ENCODE results near the gene RPL7L1. TPM values are rescaled to one million over a fixed set of nuclear protein-coding genes. Genes with fewer than 3 reads are reported as not detected.

The RPL7L1 gene
- total and polyA plus RNA-seq, 7 experiments from 2014 or later = 65.6 to 91.7 (median 78.1) TPM

DNA sequence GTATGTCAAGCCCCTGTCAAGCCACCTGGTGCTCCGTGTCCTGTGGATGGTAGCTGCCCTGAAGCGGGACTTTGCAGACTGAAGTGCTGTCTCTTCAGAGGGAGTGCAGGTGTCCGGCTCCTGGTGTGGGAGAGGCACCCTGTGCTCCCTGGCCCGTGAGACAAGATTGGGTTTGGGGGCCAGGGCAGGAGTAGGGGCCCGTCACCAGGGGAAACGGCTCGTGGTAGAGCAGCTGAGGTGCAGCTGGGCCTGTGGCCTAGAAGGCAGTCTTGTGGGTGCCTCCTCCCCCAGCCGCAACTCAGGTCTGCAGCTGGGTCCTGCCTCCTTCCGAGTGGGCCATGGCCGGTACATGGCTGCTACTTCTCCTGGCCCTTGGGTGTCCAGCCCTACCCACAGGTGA lies 36.3 kb downstream of the RPL7L1 start, which contains the start of gene PTCRA:
Gene PTCRA (plus strand): TSS at position 322 of the 400 bp plus-strand sequence. CDS start 17 bp downstream, at position 339.
- ATAC-seq (no peak), DNase-seq (no peak)
- Mint-ChIP-seq H3K27ac (peak within 1 kb of the TSS in 1 of 9 donors; percentile 14), H3K27me3 (peaks cover 5 to 19% (median 9%) of the 10 kb centered on the region in 5 donors), H3K9me3 (no peaks in the 10 kb centered on the region), H3K4me3 (no peak within 1 kb of the TSS), H3K4me1 (peaks cover 0 to 6% (median 4%) of the 10 kb centered on the region in 7 donors), H3K36me3 (no peaks in the 10 kb centered on the region)
- Histone ChIP-seq H3K4me1 (ENCODE audit: control insufficient read depth in 2 of 2, insufficient read depth in 2 of 2, low read length in 2 of 2) (no peaks in the 10 kb centered on the region), H3K27me3 (ENCODE audit: control insufficient read depth in 2 of 2, insufficient read depth in 2 of 2, low read length in 2 of 2) (no peaks in the 10 kb centered on the region), H3K9me3 (ENCODE audit: control insufficient read depth in 2 of 3, low read length in 3 of 3) (no peaks in the 10 kb centered on the region), H3K36me3 (ENCODE audit: control insufficient read depth in 2 of 3, insufficient read depth in 3 of 3, low read length in 3 of 3) (no peaks in the 10 kb centered on the region), H3K27ac (ENCODE audit: low read depth, low read length) (no peak within 1 kb of the TSS), H3K4me3 (ENCODE audit: low read length) (no peak within 1 kb of the TSS)
- CTCF ChIA-PET = interaction anchor here (0.6 kb wide), 1 partner anchor 12 kb away, joined by 3 read pairs; no protein-coding TSS in a partner anchor
- POLR2A ChIA-PET = no interaction called here
- intact Hi-C loops (cut with micrococcal nuclease) = no loop called here

DNA sequence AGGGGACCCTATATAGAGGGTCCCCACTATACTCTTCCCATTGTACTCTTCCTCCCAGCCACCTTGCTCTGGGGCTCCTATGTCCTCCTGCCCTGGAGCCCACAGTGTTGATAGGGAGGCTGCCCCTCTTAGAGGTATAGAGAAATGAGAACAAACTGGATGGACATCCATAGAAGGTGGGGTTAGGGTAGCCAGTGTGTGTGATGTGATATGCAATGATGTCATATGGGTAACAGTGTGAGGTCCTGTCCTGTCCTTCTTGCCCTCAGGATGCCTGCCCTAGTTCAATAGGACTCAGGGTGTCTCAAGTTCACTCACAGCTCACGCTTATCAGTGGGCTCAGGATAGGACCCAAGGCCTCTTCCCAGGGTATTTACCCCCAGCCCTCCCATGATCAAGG lies 36.9 kb downstream of the RPL7L1 start:
- no peaks in the 10 kb centered on the region for H3K36me3 ChIP-seq (ENCODE audit: control insufficient read depth in 2 of 3, insufficient read depth in 3 of 3, low read length in 3 of 3)
- DNase-seq = no peak
- no peaks in the 10 kb centered on the region for H3K9me3 ChIP-seq (ENCODE audit: control insufficient read depth in 2 of 3, low read length in 3 of 3)
- H3K27ac ChIP-seq (ENCODE audit: low read depth, low read length) = no peak overlapping the region
- no peak for ATAC-seq
- H3K36me3 Mint-ChIP-seq = no peaks in the 10 kb centered on the region
- H3K27me3 Mint-ChIP-seq = peaks cover 2 to 17% (median 6%) of the 10 kb centered on the region in 5 donors
- peaks cover 0 to 3% (median 1%) of the 10 kb centered on the region in 7 donors for H3K4me1 Mint-ChIP-seq
- H3K9me3 Mint-ChIP-seq = no peaks in the 10 kb centered on the region
- H3K27ac Mint-ChIP-seq = no peak overlapping the region
- ChIA-PET POLR2A (no interaction called here), CTCF (interaction anchor here (0.9 to 1.1 kb wide), 2 partner anchors 54 to 227 kb away, joined by 4 read pairs; no protein-coding TSS in a partner anchor)
- no peaks in the 10 kb centered on the region for H3K4me1 ChIP-seq (ENCODE audit: control insufficient read depth in 2 of 2, insufficient read depth in 2 of 2, low read length in 2 of 2)
- H3K4me3 ChIP-seq (ENCODE audit: low read length) = no peak overlapping the region
- H3K4me3 Mint-ChIP-seq = no peak overlapping the region
- intact Hi-C loops (cut with micrococcal nuclease) = no loop called here
- no peaks in the 10 kb centered on the region for H3K27me3 ChIP-seq (ENCODE audit: control insufficient read depth in 2 of 2, insufficient read depth in 2 of 2, low read length in 2 of 2)

DNA sequence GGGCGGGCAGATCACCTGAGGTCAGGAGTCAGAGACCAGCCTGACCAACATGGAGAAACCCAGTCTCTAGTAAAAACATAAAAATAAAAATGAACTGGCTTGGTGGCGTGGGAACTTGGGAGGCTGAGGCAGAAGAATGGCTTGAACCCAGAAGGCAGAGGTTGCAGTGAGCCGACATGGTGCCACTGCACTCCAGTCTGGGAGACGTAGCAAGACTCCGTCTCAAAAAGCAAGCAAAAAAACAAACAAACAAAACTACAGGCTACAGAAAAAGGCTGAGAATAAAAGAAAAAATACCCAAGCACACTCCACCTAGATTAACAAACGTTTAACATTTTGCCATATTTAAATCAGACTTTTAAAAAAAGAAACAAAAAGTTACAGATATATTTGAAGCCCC lies 42.4 kb downstream of the RPL7L1 start:
- Histone ChIP-seq H3K4me1 (ENCODE audit: control insufficient read depth in 2 of 2, insufficient read depth in 2 of 2, low read length in 2 of 2) (no peaks in the 10 kb centered on the region), H3K36me3 (ENCODE audit: control insufficient read depth in 2 of 3, insufficient read depth in 3 of 3, low read length in 3 of 3) (no peaks in the 10 kb centered on the region), H3K9me3 (ENCODE audit: control insufficient read depth in 2 of 3, low read length in 3 of 3) (no peaks in the 10 kb centered on the region), H3K4me3 (ENCODE audit: low read length) (no peak overlapping the region), H3K27me3 (ENCODE audit: control insufficient read depth in 2 of 2, insufficient read depth in 2 of 2, low read length in 2 of 2) (no peaks in the 10 kb centered on the region), H3K27ac (ENCODE audit: low read depth, low read length) (no peak overlapping the region)
- Mint-ChIP-seq H3K36me3 (no peaks in the 10 kb centered on the region), H3K27ac (no peak overlapping the region), H3K4me1 (peaks cover 0 to 3% (median 0%) of the 10 kb centered on the region in 7 donors), H3K27me3 (peaks cover 0 to 4% (median 0%) of the 10 kb centered on the region in 5 donors), H3K9me3 (no peaks in the 10 kb centered on the region), H3K4me3 (no peak overlapping the region)
- DNase-seq (no peak), ATAC-seq (no peak)
- ChIA-PET POLR2A (no interaction called here), CTCF (no interaction called here)
- intact Hi-C loops (cut with micrococcal nuclease) = no loop called here

DNA sequence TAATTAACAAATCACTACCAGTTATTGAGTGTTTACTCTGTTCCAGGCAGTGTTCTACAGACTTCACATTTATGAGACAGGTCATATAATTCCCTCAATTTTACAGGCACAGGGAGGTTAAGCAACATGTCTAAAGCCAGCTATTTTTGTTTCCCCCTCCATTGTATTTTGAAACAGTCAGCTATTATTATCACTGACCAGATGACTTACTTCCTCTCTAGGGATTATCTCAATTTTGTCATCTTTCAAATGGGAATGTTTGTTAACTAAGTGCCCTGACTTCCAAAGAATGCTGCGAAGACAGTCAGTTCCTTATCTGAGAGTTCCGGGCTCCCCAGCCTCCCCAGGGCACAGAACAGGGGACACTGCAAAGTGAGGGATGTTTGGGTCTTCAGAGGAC lies 44.2 kb downstream of the RPL7L1 start:
- Mint-ChIP-seq H3K4me1 (peaks cover 4 to 8% (median 5%) of the 10 kb centered on the region in 7 donors), H3K9me3 (no peaks in the 10 kb centered on the region)
- H3K4me3 ChIP-seq (ENCODE audit: low read length) = no peak overlapping the region

DNA sequence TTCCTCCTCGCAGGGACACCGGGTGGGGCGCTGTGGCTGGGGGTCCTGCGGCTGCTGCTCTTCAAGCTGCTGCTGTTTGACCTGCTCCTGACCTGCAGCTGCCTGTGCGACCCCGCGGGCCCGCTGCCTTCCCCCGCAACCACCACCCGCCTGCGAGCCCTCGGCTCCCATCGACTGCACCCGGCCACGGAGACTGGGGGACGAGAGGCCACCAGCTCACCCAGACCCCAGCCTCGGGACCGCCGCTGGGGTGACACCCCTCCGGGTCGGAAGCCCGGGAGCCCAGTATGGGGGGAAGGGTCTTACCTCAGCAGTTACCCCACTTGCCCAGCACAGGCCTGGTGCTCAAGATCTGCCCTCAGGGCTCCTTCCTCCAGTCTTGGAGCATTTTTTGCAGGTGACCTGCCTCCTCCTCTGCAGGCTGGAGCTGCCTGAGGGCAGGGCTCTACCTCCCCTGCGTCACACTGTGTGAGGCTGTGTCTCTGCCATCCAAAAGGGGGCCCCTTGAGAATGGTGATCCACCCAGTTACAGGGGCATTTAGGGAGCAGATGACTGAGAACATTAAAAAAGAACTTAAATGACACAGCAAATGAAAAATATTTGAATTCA lies 45.9 kb downstream of the RPL7L1 start:
- Histone ChIP-seq H3K27me3 (ENCODE audit: control insufficient read depth in 2 of 2, insufficient read depth in 2 of 2, low read length in 2 of 2) (no peaks in the 10 kb centered on the region), H3K9me3 (ENCODE audit: control insufficient read depth in 2 of 3, low read length in 3 of 3) (no peaks in the 10 kb centered on the region), H3K4me3 (ENCODE audit: low read length) (no peak overlapping the region), H3K36me3 (ENCODE audit: control insufficient read depth in 2 of 3, insufficient read depth in 3 of 3, low read length in 3 of 3) (no peaks in the 10 kb centered on the region), H3K4me1 (ENCODE audit: control insufficient read depth in 2 of 2, insufficient read depth in 2 of 2, low read length in 2 of 2) (peaks cover 5 to 8% of the 10 kb centered on the region in 2 donors), H3K27ac (ENCODE audit: low read depth, low read length) (no peak overlapping the region)
- ATAC-seq (no peak), DNase-seq (no peak)
- H3K27me3 Mint-ChIP-seq = peaks cover 0 to 4% (median 0%) of the 10 kb centered on the region in 5 donors
- peaks cover 9 to 17% (median 13%) of the 10 kb centered on the region in 7 donors for H3K4me1 Mint-ChIP-seq
- intact Hi-C loops (cut with micrococcal nuclease) = loop anchor here in 1 of 2 donors (5.0 kb wide), 3 partner anchors 33 to 502 kb away; partner anchors contain the start of gene ABCC10
- POLR2A ChIA-PET = interaction anchor here (0.6 kb wide), 1 partner anchor 115 kb away, joined by 3 read pairs; no protein-coding TSS in a partner anchor
- peaks cover 0 to 5% (median 2%) of the 10 kb centered on the region in 5 donors for H3K36me3 Mint-ChIP-seq
- CTCF ChIA-PET = no interaction called here
- peak overlapping the region in 6 of 9 donors; percentile 45 to 99 (median 62) for H3K27ac Mint-ChIP-seq
- H3K4me3 Mint-ChIP-seq = no peak overlapping the region
- H3K9me3 Mint-ChIP-seq = no peaks in the 10 kb centered on the region

More for the DNA sequence above, 44.2 kb downstream of the RPL7L1 start:
- Mint-ChIP-seq H3K27ac (peak overlapping the region in 1 of 9 donors; percentile 28), H3K36me3 (peaks cover 0 to 2% (median 0%) of the 10 kb centered on the region in 5 donors), H3K4me3 (no peak overlapping the region), H3K27me3 (peaks cover 0 to 4% (median 0%) of the 10 kb centered on the region in 5 donors)
- Histone ChIP-seq H3K9me3 (ENCODE audit: control insufficient read depth in 2 of 3, low read length in 3 of 3) (no peaks in the 10 kb centered on the region), H3K36me3 (ENCODE audit: control insufficient read depth in 2 of 3, insufficient read depth in 3 of 3, low read length in 3 of 3) (no peaks in the 10 kb centered on the region), H3K27me3 (ENCODE audit: control insufficient read depth in 2 of 2, insufficient read depth in 2 of 2, low read length in 2 of 2) (no peaks in the 10 kb centered on the region), H3K4me1 (ENCODE audit: control insufficient read depth in 2 of 2, insufficient read depth in 2 of 2, low read length in 2 of 2) (peaks cover 4 to 5% of the 10 kb centered on the region in 2 donors), H3K27ac (ENCODE audit: low read depth, low read length) (no peak overlapping the region)
- ChIA-PET POLR2A (interaction anchor here (0.5 to 0.6 kb wide), 3 partner anchors 239 to 605 kb away, joined by 3 read pairs; no protein-coding TSS in a partner anchor), CTCF (no interaction called here)
- DNase-seq (no peak), ATAC-seq (no peak)
- intact Hi-C loops (cut with micrococcal nuclease) = no loop called here

DNA sequence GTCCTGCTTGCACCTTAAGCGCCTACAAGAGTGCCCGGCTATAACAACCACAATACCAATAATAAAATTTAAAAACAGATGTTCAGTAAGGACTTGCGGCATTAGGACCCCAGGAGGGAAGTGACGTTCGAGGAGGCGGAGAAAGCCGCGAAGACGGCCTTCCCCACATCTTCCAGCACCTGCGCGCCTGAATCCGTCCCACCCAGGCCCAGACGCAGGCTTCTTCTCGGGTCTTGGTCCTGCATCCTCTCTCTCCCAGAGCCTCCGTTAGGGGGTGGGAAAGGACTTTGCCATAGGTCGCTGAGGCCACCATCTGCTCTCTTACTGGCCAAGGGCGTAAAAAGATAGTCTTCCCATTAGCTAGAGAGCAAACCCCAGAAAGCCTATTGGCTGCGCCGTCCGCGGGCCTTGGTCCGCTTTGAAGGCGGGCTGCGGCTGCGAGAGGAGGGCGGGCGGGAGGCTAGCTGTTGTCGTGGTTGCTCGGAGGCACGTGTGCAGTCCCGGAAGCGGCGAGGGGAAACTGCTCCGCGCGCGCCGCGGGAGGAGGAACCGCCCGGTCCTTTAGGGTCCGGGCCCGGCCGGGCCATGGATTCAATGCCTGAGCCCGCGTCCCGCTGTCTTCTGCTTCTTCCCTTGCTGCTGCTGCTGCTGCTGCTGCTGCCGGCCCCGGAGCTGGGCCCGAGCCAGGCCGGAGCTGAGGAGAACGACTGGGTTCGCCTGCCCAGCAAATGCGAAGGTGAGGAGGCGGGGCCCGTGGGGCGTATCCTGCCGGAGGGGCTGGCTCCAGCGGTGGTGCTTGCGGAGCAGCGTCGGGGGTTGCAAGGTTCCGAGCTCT lies 49.8 kb downstream of the RPL7L1 start, which contains the start of gene CNPY3:
Gene CNPY3 (plus strand): TSS at position 495 of the 835 bp plus-strand sequence. CDS start 91 bp downstream, at position 586.
- Mint-ChIP-seq H3K9me3 (no peaks in the 10 kb centered on the region), H3K36me3 (peaks cover 0 to 21% (median 12%) of the 10 kb centered on the region in 5 donors), H3K4me1 (peaks cover 34 to 53% (median 43%) of the 10 kb centered on the region in 7 donors), H3K27me3 (no peaks in the 10 kb centered on the region), H3K27ac (peak within 1 kb of the TSS; percentile 96 to 100 (median 99)), H3K4me3 (peak within 1 kb of the TSS; percentile 86 to 99 (median 98))
- DNase-seq = peak; percentile 80 to 96 (median 95)
- Histone ChIP-seq H3K9me3 (ENCODE audit: control insufficient read depth in 2 of 3, low read length in 3 of 3) (no peaks in the 10 kb centered on the region), H3K36me3 (ENCODE audit: control insufficient read depth in 2 of 3, insufficient read depth in 3 of 3, low read length in 3 of 3) (peaks cover 0 to 4% (median 0%) of the 10 kb centered on the region in 3 experiments), H3K27me3 (ENCODE audit: control insufficient read depth in 2 of 2, insufficient read depth in 2 of 2, low read length in 2 of 2) (no peaks in the 10 kb centered on the region), H3K4me3 (ENCODE audit: low read length) (peak within 1 kb of the TSS; percentile 80), H3K27ac (ENCODE audit: low read depth, low read length) (peak within 1 kb of the TSS; percentile 95), H3K4me1 (ENCODE audit: control insufficient read depth in 2 of 2, insufficient read depth in 2 of 2, low read length in 2 of 2) (peaks cover 33% of the 10 kb centered on the region in 2 donors)
- peak; percentile 90 for ATAC-seq
- intact Hi-C loops (cut with micrococcal nuclease) = loop anchor here (1.0 to 5.0 kb wide), 28 partner anchors 18 to 1142 kb away; partner anchors contain the start of genes ABCC10 (in 2 of the 2), CUL7 (in 2 of the 2), KLC4 (in 2 of the 2) and MRPL2 (in 2 of the 2)
- POLR2A ChIA-PET = interaction anchor here (0.5 to 4.4 kb wide), 53 partner anchors 9 to 1317 kb away, joined by 3 to 94 read pairs (median 5); partner anchors contain the start of genes ABCC10, CUL7, GNMT and KLC4
- CTCF ChIA-PET = interaction anchor here (0.6 to 1.5 kb wide), 8 partner anchors 27 to 337 kb away, joined by 3 to 7 read pairs (median 4); partner anchors contain the start of genes CUL7 and PEX6
